Measurements from ENCODE around the gene ZNF792.

- TF ChIP-seq CTCF (IDR thresholded peaks at IDR 0.05; ENCODE audit: borderline replicate concordance, extremely low read depth, low read length, poor library complexity, severe bottlenecking) (no peak), EZH2 (IDR thresholded peaks at IDR 0.05; ENCODE audit: borderline replicate concordance, low read depth, low read length, severe bottlenecking) (no peak)
Measured at GRCh38 chr19:34979819-34980640, 16.0 kb upstream of the ZNF792 start.
